HG02759 (cell line): ENCODE measurements around the gene AUTS2.
"Not testable (repeated sequence)": the region's sequence is repeated elsewhere in the genome, so short reads cannot be mapped to it uniquely, and the experiment has no call there.

Experiments
- ATAC-seq: cut with Tn5 transposase; IDR thresholded peaks from one replicate; pipeline ENCODE4 v1.9.1; 2021; ENCODE audit warnings: mild to moderate bottlenecking, moderate library complexity; ENCODE audit not compliant: unreplicated experiment

The AUTS2 gene

DNA sequence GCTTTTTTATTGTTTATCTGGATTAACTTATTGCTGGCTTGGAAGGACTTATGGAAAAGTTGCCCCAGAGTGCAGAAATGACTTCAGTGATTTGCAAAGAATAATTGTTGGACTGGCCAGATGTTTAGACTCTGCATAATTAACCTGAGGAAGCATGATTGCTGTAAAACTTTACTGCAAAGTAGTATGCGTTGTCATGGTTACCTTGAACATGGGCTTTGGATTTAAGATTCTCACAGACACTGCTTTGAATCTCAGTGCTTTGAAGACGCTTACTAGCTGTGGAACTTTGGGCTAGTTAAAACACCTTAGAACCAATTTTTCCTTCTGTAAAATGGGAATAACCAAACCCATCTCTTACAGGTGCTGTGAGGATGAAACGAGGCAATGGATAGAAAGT lies 1108.4 kb downstream of the AUTS2 start:
- ATAC-seq: no peak

DNA sequence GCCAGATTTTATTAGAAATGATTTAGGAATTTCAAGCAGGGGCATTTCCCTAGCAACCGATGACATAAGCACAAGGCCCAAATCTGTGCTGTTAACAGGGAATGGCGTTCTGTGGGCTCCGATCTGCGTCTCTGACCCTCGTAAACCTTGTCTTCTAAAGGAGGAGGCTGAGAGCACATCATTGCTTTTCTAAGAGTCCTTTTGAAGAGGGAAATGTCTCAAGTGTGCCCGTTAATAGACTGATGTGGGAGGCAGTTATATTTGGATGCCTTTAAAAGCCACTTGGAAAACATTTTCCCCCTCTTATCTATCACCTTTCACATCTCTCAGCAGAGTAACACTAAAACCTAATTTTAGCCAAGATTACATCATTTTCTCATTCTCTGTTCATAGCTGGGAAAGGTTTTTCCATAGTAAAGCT lies 1109.6 kb downstream of the AUTS2 start:
- ATAC-seq: no peak

DNA sequence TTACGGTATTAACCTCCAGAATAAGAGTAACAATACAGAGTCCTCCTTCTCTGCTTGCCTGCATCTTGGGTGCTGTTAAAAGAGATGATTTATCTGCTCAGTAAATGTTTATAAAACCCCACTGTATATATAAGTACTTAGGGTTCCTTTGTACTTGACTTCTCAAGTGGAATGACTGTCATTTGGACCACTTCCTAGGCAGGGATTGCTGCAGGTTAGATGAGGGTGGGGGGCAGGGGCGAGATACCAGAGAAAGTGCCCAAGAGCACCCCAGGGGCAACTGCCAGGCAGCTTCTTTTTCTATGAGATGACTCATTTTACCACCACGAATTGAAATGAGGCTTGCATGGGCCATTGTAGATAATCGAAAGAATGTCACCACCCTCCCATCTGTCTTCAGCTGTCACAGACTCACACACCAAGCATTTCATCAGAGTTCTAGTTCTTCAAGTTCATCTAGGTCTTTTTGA lies 1111.8 kb downstream of the AUTS2 start:
- ATAC-seq: peak; percentile 72

DNA sequence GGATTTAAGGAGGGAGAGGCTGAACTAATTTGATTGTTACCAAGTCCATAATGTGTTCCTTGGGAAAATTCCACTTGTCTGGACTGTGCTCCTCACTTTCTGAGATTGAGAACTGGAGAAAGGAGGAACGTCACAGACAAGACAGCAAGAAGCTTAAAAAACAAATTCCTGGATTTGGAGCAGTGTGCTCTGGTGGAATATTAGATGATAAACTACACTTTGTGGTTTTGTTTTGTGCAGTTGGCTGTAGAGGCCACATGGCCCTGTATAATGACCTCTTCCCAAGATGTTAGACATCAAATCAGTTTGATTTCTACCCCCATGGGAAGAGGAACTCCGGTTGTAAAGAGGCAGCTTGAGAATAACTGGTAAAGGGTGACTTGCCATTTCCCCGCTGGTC lies 1112.4 kb downstream of the AUTS2 start:
- no peak for ATAC-seq

DNA sequence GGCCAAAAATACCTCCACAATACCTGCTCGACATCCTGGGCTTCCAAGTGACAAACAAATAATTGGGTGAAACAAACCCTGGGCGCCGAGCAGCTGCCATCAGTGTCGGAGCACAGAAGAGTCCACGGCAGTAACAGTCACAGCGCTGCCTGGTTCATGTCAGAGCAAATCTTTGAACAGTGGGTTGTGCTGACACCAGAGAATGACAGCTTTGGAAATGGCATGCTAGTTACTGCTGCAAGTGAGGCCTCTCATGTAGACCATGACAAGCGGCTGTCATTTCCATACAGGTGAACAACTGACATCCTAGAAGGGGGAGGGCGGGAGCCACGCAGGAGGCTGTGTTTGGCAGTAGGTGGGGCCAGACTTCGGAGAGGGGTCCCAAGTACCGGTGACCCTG lies 1113.2 kb downstream of the AUTS2 start:
- no peak for ATAC-seq

DNA sequence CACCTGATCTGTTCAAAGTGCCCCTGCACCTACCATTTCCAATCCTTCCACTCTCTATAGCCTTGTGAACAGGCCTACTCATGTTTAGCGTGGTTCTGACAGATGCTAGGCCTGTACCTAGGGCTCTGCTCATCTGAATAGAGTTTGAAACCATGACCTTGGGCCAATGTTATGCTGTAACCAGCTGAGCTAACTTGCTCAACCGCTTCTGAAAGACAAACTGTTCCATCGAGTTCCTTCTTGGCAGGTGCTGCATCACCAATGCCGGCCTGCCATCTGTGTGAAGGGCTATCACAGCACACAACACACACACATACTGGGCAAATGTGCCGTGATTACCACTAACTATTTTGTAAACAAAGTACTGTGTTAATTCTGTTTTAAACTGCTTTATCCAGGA lies 1114.7 kb downstream of the AUTS2 start:
- ATAC-seq: no peak

DNA sequence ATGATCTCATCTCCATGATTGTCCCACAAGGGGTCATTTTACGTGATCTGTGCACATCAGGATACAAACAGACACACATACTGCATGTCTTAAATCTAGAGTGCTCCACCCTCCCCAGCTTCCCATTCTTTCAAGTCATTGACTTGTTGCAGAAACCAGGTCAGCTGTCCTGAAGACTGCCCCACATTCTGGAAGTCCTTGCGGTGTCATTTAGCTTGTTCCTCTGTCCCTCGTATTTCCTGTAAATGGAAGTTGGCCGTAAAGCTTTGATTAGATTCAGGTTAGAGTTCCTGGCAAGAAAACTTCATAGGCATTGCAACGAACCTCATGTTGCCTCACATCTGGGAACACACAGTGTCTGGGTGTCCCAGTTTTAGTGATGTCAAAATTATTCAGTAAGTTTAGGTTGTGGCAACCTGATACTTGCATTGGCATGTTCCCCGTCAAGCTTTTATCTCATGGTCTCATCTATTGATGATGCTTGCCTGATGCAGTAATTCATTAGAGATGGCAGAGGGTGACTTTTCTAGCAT lies 1116.3 kb downstream of the AUTS2 start:
- ATAC-seq: no peak

DNA sequence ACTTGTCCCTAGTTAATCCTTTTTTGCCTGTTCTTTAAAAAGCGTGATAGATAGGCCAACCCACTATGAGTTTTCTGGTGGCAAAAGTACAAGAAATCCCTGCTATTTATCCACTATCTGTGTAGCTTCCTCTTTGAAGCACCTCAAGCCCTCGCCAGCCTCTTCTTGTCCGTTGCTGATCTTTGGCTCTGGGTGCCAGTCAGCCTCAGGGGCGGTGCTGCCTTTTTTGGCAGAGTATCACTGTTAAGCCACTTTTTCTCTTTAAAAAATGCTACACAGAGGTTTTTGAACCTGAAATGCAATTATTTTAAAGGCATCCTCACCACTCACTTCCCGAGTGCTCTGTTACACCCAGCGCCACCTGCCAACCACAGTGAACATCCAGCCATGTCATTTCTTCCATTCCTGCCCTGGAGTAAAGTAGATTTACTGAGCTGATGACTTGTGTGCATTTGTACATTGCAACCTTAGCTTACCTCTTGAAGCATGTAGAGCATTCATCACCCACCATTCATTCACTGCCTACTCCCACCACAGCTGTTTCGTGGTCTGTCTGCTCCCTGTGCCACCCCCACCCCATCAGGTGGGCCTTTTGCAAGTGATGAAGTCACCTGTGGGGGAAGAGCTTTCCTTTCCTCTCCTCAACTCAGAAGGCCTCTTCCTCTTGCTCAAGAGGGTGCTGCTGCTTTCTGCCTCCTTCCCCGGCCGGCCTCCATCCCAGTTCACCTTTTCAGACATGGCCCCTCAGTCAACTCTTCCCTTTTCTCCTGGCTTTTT lies 1119.5 kb downstream of the AUTS2 start:
- no peak for ATAC-seq

DNA sequence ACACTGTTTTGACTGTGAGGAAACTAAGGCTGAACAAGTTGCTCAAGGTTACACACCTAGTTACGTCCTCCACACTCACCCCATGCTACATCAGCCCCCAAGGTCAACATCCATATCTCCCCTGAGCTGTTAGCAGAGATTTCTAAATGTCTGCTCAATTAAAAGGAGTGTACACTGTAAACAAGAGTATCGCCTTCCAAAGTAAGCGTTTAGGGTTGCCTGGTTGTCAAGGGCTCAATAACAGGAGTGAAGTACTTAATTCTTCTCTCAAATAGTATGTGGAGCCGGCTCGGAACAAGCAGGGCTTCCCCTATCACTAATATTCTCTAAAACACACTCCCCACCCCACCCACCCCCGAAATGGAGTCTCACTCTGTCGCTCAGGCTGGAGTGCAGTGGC lies 1120.8 kb downstream of the AUTS2 start:
- no peak for ATAC-seq

DNA sequence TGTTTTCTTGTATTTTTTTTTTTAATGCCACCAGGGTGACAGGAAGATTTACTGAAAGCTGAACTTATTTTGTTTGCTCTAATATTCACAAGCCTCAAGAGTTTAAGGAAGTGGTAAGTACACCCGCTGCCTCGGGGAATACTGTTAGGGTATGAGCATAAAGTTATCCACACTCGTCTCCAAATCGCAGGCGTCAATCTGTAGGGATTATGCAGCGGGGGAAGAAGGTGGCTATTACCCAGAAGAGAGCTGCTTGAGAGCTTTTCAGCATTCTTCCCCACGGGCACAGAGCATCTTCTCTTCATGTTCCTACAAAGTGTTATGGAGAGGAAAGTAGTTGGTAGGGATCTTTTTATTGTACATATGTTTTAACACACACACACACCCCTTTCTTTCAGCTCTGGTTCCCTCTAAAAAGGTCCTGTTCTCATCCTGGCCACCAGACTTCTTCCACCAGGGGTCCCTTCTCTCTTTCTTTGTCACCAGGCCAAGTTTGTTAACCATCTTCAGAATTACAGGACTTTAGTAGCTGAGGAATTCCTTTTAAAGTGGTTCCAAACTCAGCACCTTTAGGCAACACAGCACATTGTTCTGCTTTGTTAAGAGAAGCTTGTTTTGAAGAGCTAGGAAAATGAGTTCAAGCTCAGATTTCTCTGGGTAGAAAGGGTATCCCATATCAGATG lies 1122.1 kb downstream of the AUTS2 start:
- ATAC-seq: no peak

DNA sequence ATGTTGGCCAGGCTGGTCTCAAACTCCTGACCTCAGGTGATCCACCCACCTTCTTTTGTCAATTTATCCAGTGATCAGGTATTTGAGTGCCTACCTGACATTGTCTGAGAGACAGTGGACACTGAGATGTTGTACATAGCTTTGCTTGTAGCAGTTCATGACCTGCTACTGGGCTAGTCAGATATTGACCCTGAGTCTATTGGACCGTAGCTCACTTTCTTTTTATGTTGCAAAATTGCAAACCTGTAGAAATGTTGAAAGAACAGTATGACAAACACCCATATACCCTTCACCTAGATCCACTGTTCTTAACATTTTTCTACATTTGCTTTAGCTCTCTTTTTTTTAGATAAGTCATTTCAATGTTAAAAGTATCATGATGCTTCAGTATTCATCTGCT lies 1123.2 kb downstream of the AUTS2 start:
- no peak for ATAC-seq

DNA sequence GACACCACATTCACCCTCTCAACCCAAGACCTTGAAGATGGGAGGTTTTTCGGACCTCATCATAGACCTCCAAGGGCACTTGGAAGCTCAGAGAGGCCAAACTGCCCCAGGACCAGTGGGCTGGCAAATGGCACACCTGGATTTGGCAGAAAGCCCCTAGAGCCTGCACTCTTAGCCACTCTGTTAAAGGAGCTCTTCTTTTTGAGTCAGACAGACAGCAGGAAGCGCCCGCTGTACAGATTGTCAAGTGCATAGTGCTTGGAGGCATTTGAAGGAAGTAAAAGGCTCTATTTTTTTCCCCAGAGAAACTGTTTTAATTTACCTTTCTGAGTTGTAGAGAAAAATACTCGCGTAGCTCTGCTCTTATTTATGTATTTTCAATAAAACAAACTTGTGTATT lies 1125.1 kb downstream of the AUTS2 start:
- no peak for ATAC-seq

DNA sequence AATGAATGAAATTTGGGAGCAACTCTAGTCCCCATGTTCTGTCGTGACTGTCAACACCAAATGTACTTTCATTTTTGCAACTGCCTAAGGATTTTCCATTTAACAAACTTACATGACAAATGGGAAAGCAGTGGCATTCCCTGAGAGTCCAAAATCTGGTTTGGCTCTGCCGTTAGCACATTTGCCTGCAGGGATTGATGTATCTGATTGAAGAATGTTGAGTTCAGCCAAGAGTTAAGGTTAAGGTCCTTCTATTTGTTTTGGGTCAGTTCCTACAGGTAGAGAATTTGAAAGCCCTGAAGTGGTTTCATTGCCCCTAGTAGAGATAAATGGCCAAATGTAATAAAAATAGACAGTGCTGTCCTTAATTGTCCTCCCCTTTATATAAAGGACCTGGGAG lies 1127.2 kb downstream of the AUTS2 start:
- no peak for ATAC-seq

DNA sequence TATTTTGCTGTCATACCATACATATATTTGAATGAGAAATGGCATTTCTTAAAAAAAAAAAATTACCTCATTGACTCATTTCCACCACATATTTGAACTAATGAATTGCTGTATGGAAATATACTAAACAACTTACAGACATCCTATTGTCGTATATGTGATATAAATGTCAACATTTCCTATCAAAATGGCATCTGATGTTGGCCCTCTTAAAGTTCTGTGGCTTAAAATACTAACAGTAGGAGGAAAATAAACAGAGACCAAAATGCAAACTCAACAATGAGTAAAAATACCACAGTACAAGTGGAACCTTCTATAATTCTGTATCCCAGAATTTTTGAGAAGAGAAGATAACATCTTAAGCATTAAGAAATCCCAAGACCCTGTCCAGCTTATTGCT lies 1128.0 kb downstream of the AUTS2 start:
- ATAC-seq: no peak

DNA sequence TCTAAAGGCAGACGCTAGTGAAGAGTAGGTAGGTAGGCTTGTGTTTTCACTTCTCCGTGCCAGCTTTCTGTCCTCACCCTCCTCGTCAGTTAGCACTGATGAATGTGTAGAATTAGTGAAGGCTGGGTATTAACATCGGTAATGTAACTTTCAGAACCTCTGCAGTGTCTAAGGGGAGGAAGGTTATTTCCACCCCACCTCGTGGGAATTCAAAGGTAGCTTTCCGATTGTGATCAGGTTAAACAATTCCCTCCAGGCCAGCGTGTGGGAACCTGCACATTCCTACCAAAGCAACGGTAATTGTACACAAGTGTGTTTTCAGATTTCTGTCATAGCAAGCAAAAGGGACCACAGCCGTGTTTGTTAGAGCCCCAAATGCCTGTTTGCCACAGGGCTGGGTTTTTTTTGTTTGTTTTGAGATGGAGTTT lies 1128.7 kb downstream of the AUTS2 start:
- peak; percentile 79 for ATAC-seq

DNA sequence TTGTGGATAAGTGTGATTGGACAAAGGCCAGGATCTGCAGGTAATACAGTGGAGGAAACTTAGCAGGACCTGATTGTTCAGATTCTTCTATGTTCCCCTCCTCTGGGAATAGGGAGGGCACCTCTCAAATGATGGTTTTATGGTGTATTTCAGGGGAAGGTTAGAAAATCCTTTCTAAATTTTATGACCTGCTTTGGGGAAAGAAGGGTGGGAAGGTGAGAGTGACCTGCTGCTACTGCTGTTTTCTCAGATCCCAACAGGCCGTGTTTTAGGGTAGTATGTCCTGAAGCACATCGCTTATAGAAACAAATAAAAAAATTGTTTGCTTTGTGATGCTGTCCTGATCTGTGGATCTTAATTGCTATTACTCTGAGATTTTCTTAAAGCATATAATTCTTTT lies 1129.6 kb downstream of the AUTS2 start:
- no peak for ATAC-seq

DNA sequence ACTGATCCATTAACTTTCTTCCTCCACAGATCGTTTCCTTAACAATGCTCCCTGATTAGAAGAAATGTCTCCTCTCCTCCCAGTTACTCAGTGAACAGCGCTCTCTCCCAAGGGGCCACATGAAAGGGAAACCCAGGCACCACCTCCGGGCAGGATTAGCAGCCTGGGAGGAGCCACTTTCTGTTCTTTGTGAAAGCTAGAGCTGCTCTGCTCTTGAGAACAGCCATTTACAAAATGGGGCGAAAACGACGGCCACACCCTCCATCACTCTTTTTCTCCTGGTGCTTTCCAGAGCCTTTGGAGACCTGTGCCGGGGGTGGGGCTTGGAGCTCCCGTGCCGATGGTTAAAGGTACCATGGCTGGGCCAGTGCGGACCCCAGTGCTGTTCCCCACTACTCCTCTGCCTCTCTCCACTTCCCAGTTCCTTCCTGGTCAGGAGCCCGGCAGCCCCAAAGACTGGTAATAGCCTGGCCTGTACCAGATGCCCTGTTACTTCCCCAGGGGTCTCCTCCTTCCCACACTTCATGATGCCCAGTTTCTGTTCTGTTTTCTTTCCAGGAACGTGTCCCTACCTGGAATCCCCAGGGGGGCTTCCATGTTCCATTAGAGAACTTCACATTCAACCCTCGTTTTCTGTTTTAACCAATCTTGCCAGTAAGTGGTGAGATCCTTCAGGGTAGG lies 1130.7 kb downstream of the AUTS2 start:
- no peak for ATAC-seq

DNA sequence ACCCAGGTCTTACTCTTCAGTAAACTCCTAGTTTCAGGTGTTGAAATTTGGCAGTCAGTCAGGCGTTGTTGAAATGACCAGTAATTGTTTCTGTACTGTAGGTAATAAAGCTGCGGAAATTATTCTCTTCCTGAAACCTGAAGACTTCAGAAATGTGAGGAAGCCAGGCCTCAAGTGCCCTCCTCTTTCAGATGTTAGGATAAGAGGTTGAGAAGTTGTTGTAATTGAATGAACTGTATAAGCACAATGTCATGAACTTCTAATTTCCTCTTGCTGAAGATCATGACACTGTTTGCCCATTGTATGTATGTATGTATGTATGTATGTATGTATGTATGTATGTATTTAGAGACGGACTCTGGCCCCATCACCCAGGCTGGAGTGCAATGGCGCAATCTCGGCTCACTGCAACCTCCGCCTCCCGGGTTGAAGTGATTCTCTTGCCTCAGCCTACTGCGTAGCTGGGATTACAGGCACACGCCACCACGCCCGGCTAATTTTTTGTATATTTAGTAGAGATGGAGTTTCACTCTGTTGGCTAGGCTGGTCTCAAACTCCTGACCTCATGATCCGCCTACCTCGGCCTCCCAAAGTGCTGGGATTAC lies 1131.4 kb downstream of the AUTS2 start:
- not testable (repeated sequence) for ATAC-seq

DNA sequence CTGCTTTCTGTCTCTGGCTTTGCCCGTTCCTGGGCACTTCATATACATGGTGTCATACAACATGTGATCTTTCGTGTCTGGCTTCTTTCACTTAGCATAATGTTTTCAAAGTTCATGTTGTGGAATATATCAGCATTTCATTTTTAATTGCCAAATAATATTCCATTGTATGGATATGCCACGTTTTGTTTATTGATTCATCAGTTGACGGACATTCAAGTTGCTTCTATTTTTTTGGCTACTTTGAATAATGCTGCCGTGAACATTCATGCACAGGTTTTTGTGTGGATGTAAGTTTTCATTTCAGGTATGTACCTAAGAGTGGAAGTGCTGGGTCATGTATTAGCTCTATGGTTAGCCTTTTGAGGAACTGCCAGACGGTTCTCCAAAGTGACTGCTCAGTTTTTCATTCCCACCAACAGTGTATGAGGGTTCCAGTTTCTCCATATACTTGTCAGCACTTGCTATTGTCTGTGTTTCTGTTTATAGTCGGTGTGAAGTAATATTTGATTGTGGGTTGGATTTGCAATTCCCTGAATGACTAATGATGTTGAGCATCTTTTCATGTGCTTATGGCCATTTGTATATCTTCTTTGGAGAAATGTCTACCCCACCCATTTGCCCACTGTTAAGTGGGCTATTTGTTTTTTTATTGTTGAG lies 1132.3 kb downstream of the AUTS2 start:
- no peak for ATAC-seq

DNA sequence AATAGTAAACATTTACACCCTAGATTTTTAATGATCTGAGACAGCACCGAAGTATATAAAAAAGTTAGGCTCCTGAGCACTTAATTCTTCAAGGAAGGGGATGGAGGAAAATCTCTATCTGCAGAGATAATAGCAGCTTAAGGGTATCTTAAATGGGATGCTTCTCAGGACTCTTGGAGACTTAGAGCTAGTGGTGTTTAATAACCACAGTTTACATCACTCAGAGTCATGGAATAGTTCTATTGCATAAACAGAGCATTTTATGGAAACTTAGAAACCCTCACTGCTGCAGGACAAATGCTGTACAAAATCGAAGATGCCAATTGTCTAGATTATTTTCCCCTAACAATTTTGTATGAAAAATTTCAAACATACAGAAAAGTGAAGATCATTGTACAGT lies 1134.8 kb downstream of the AUTS2 start:
- no peak for ATAC-seq

DNA sequence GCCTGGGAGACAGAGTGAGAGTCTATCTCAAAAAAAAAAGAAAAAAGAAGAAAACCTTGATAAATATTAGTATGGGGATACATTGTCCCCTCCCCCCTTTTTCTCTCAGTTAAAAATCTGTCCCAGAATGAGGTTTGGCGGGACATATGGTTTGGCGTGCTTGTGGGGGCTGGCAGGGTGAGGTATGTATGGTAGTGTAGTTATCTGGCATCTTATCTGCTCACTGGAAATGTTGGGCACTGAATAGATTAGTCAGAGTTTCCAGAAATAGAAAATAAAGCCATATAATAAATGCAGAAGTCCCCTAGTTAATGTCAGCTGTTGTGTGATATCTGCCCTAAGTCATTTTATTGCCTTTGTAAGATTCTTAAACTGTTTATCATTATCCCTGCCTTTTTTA lies 1136.1 kb downstream of the AUTS2 start:
- no peak for ATAC-seq
